Measurements from ENCODE around the gene OPRM1. TPM values are rescaled to one million over a fixed set of nuclear protein-coding genes. Genes with fewer than 3 reads are reported as not detected.

Gene OPRM1
- total and polyA plus RNA-seq, 2 of the 8 experiments (the other 6 are each of a cell fraction or from before 2014, with no cell fraction given), result not detected

DNA sequence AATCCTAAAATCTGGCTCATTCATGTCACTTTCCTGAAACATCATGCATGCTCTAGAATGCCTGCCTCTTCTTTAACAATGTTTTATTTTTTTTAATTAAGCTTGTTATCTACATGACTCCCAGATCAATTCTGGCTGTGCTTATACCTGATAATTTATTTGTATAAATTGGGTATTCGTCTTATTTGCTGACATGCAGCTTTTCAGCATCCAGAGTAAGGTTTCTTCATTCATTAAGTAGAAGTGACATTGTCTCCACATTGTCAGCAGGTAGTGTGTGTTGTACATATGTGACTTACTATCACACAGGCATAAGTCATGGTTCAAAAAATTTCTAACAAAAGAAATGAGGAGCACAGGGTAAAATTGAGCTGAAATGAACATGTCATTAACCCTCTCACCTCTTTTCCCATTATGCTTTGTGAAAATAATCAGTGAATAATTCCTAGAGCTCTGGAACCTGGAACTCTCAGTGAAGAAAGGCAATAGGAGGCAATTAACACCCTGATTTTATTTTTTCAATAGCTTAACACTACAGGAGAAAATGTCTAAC lies 157.4 kb downstream of the OPRM1 start (continued):
- TF ChIP-seq, protein P1, sequence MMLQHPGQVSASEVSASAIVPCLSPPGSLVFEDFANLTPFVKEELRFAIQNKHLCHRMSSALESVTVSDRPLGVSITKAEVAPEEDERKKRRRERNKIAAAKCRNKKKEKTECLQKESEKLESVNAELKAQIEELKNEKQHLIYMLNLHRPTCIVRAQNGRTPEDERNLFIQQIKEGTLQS (IDR thresholded peaks at IDR 0.05; ENCODE audit: insufficient read depth, low read depth, low read length), result no peak
- TF ChIP-seq SIX5 (IDR thresholded peaks at IDR 0.05; ENCODE audit: low read depth, low read length) (no peak), GABPA (IDR thresholded peaks at IDR 0.05; ENCODE audit: borderline replicate concordance, insufficient read depth, low read length) (no peak)

All from H1 (cell line).